ENCODE measurements around the gene PHLDA3.

- no peak for TF ChIP-seq CTCF (IDR thresholded peaks at IDR 0.05 in 4 of 5, conservative IDR thresholded peaks at IDR 0.05 in 1 of 5)
- TF ChIP-seq POLR2A (IDR thresholded peaks at IDR 0.05) = no peak
These were observed 47.0 kb downstream of the PHLDA3 start for GRCh38 chr1:201422026-201422425.
